ENCODE results near the gene COL2A1.

COL2A1 gene

GRCh38 chr12:47988073-47989022 is 15.9 kb downstream of the COL2A1 start:
- no peak for DNase-seq

- DNase-seq = no peak
Measured at GRCh38 chr12:47987411-47988072, 16.7 kb downstream of the COL2A1 start.

GRCh38 chr12:47986832-47987231 is 17.4 kb downstream of the COL2A1 start:
- DNase-seq = no peak

- DNase-seq = no peak
Measured at GRCh38 chr12:47986291-47986660, 18.0 kb downstream of the COL2A1 start.

- DNase-seq = no peak
Measured at GRCh38 chr12:47985596-47986290, 18.5 kb downstream of the COL2A1 start.

- no peak for DNase-seq
Measured at GRCh38 chr12:47984331-47984801, 19.9 kb downstream of the COL2A1 start.

GRCh38 chr12:47983541-47984115 is 20.6 kb downstream of the COL2A1 start:
- no peak for DNase-seq

GRCh38 chr12:47982770-47983169 is 21.5 kb downstream of the COL2A1 start:
- no peak for DNase-seq

- no peak for DNase-seq
Measured at GRCh38 chr12:47982311-47982710, 22.0 kb downstream of the COL2A1 start.

GRCh38 chr12:47981496-47982260 is 22.6 kb downstream of the COL2A1 start:
- DNase-seq = no peak

GRCh38 chr12:47980779-47981495 is 23.3 kb downstream of the COL2A1 start:
- no peak for DNase-seq

- no peak for DNase-seq
Measured at GRCh38 chr12:47980197-47980596, 24.1 kb downstream of the COL2A1 start.

- no peak for DNase-seq
Measured at GRCh38 chr12:47979686-47980085, 24.6 kb downstream of the COL2A1 start.

GRCh38 chr12:47979166-47979565 is 25.1 kb downstream of the COL2A1 start:
- no peak for DNase-seq

GRCh38 chr12:47978598-47978873 is 25.7 kb downstream of the COL2A1 start:
- DNase-seq = no peak

GRCh38 chr12:47977772-47978597 is 26.3 kb downstream of the COL2A1 start:
- DNase-seq = no peak

- no peak for DNase-seq
Measured at GRCh38 chr12:47977046-47977771, 27.1 kb downstream of the COL2A1 start.

- no peak for DNase-seq
Measured at GRCh38 chr12:47975816-47976215, 28.5 kb downstream of the COL2A1 start.

- DNase-seq = no peak
Measured at GRCh38 chr12:47975036-47975620, 29.1 kb downstream of the COL2A1 start.

GRCh38 chr12:47973870-47974269 is 30.4 kb downstream of the COL2A1 start:
- no peak for DNase-seq

Measured in NCI-H1436 treated with DMSO at 0.1 percent for 48 hours (cell line).